ENCODE measurements around the gene MYRIP.

- TF ChIP-seq TARDBP (IDR thresholded peaks at IDR 0.05) (no peak), ZNF384 (IDR thresholded peaks at IDR 0.05) (no peak), NFRKB (IDR thresholded peaks at IDR 0.05) (no peak), CTBP1 (IDR thresholded peaks at IDR 0.05; ENCODE audit: borderline replicate concordance) (no peak), FOXK2 (IDR thresholded peaks at IDR 0.05) (no peak), FOXA1 (IDR thresholded peaks at IDR 0.05) (no peak), SUZ12 (IDR thresholded peaks at IDR 0.05) (no peak), HDGF (IDR thresholded peaks at IDR 0.05; ENCODE audit: borderline replicate concordance) (no peak), L3MBTL2 (conservative IDR thresholded peaks at IDR 0.05) (no peak), FOXM1 (IDR thresholded peaks at IDR 0.05; ENCODE audit: borderline replicate concordance) (no peak), SP1 (IDR thresholded peaks at IDR 0.05) (no peak), ELF4 (IDR thresholded peaks at IDR 0.05) (no peak)
Observed at GRCh38 chr3:40035177-40035576, 225.8 kb downstream of the MYRIP start.
